Colonic mucosa (tissue), 4 donors: ENCODE results near the gene MADD. TPM values are rescaled to one million over a fixed set of nuclear protein-coding genes. Genes with fewer than 3 reads are reported as not detected.
A peak's percentile ranks its signal among the peaks of the same experiment; 100 is the strongest.

Experiments used
- DNase-seq: peaks from one replicate; pipeline ENCODE4 v3.0.0-alpha.2; 2020
- H3K27ac ChIP-seq: fragments of 200-600 bp; one replicate; pipeline ENCODE4 v1.8.0; 2021
- H3K27me3 ChIP-seq: fragments of 200-600 bp; one replicate; pipeline ENCODE4 v1.8.0; 2021
- H3K36me3 ChIP-seq: fragments of 200-600 bp; one replicate; pipeline ENCODE4 v1.8.0; 2021
- H3K4me1 ChIP-seq: fragments of 200-600 bp; one replicate; pipeline ENCODE4 v1.8.0; 2021; ENCODE audit warnings: mild to moderate bottlenecking
- H3K4me3 ChIP-seq: fragments of 200-600 bp; one replicate; pipeline ENCODE4 v1.8.0; 2021
- H3K9ac ChIP-seq, 2 donors: one replicate each; pipeline ENCODE4 v1.7.0; 2013; ENCODE audit warnings: control low read depth in 2 of 2, low read depth in 2 of 2, low read length in 2 of 2
- H3K9me3 ChIP-seq: fragments of 200-600 bp; one replicate; pipeline ENCODE4 v1.8.0; 2021
- CTCF ChIP-seq: fragments of 200-600 bp; IDR thresholded peaks from one replicate; pipeline ENCODE4 v1.8.0; 2022; ENCODE audit warnings: antibody characterized with exemption, mild to moderate bottlenecking
- intact Hi-C: fragments of 100-400 bp; cut with DNase I; formaldehyde crosslinking; loops from one replicate; pipeline ENCODE4 v1.14.1; 2022
- total RNA-seq, 2 donors: library from RNA; stranded (reverse); fragmentation: NEBNext Ultra II Directional in 1 of 2; extraction: Animal tissue kit (Norgen Biotek cat#: 25700) in 1 of 2; gene quantifications; one replicate each; pipeline ENCODE4 v1.2.1, GENCODE V29; 2021
- donor health status: healthy.
- donor health status: DM: no; HTN: no; CAD: no.
- donor health status: DM: no; HTN: no; CAD: no.

MADD gene
- total RNA-seq, 2 donors from 2014 or later = 35.5 to 45.9 TPM

- Histone ChIP-seq H3K9me3 (no peaks in the 10 kb centered on the region), H3K4me3 (peak overlapping the region; percentile 72), H3K27ac (peak overlapping the region; percentile 95), H3K27me3 (no peaks in the 10 kb centered on the region), H3K9ac (peak overlapping the region; percentile 81 to 87), H3K4me1 (peaks cover 24% of the 10 kb centered on the region), H3K36me3 (no peaks in the 10 kb centered on the region)
- DNase-seq = peak; percentile 53
- intact Hi-C loops = no loop called here
- no peak for TF ChIP-seq CTCF
Observed at GRCh38 chr11:47270331-47271271, 668 bp downstream of the MADD start.

GRCh38 chr11:47271328-47271727, 1.4 kb downstream of the MADD start:
- Histone ChIP-seq H3K36me3 (no peaks in the 10 kb centered on the region), H3K4me3 (peak overlapping the region; percentile 72), H3K9me3 (no peaks in the 10 kb centered on the region), H3K9ac (peak overlapping the region in 1 of 2 donors; percentile 77), H3K4me1 (peaks cover 24% of the 10 kb centered on the region), H3K27ac (peak overlapping the region; percentile 95), H3K27me3 (no peaks in the 10 kb centered on the region)
- no peak for TF ChIP-seq CTCF
- DNase-seq = no peak
- intact Hi-C loops = no loop called here

- Histone ChIP-seq H3K4me3 (no peak overlapping the region), H3K9ac (no peak overlapping the region), H3K9me3 (no peaks in the 10 kb centered on the region), H3K27ac (no peak overlapping the region), H3K4me1 (peaks cover 24% of the 10 kb centered on the region), H3K36me3 (no peaks in the 10 kb centered on the region), H3K27me3 (no peaks in the 10 kb centered on the region)
- intact Hi-C loops = no loop called here
- TF ChIP-seq CTCF = no peak
- DNase-seq = peak; percentile 51
Observed at GRCh38 chr11:47271961-47272661, 2.2 kb downstream of the MADD start.

GRCh38 chr11:47272706-47273105, 2.8 kb downstream of the MADD start:
- no peak overlapping the region for H3K27ac ChIP-seq
- DNase-seq = no peak
- H3K36me3 ChIP-seq = no peaks in the 10 kb centered on the region
- no peak overlapping the region for H3K4me3 ChIP-seq
- TF ChIP-seq CTCF = no peak
- peaks cover 24% of the 10 kb centered on the region for H3K4me1 ChIP-seq
- H3K27me3 ChIP-seq = no peaks in the 10 kb centered on the region
- intact Hi-C loops = no loop called here
- no peak overlapping the region for H3K9ac ChIP-seq
- no peaks in the 10 kb centered on the region for H3K9me3 ChIP-seq

GRCh38 chr11:47274495-47275235, 4.7 kb downstream of the MADD start:
- TF ChIP-seq CTCF = no peak
- Histone ChIP-seq H3K36me3 (no peaks in the 10 kb centered on the region), H3K9ac (no peak overlapping the region), H3K4me1 (peaks cover 15% of the 10 kb centered on the region), H3K27me3 (no peaks in the 10 kb centered on the region), H3K27ac (no peak overlapping the region), H3K4me3 (no peak overlapping the region), H3K9me3 (no peaks in the 10 kb centered on the region)
- no peak for DNase-seq
- intact Hi-C loops = no loop called here
